K562 (cell line): ENCODE measurements around the gene TNFAIP3. TPM values are rescaled to one million over a fixed set of nuclear protein-coding genes. Genes with fewer than 3 reads are reported as not detected.

Experiments used
- ARID1B ChIP-seq: fragments of 450-650 bp; IDR thresholded peaks from 2 replicates; pipeline ENCODE4 v1.6.1; 2016; ENCODE audit warnings: antibody characterized with exemption, mild to moderate bottlenecking, inconsistent platforms
- BACH1 ChIP-seq: fragments of 200-800 bp; sonication (Bioruptor generic); IDR thresholded peaks from 2 replicates; pipeline ENCODE4 v1.6.1; 2016; ENCODE audit warnings: missing genetic modification characterization, missing compliant biosample characterization
- CBFA2T3 ChIP-seq: fragments of 450-650 bp; IDR thresholded peaks from 2 replicates; pipeline ENCODE4 v1.6.1; 2017
- CEBPG ChIP-seq, 3 experiments: fragments of 200-800 bp in 1 of 3; sonication (Bioruptor generic) in 1 of 3; sonication (generic) in 1 of 3; formaldehyde crosslinking in 1 of 3; IDR thresholded peaks in 2 of 3; conservative IDR thresholded peaks in 1 of 3; 2 replicates each; pipeline versions ENCODE4 v1.6.1 to v1.8.0; 2016 to 2022; ENCODE audit warnings: missing compliant biosample characterization in 2 of 3, missing genetic modification characterization in 2 of 3, mild to moderate bottlenecking in 1 of 3, missing genetic modification reagents in 1 of 3
- IRF2 ChIP-seq: sonication (generic); formaldehyde crosslinking; IDR thresholded peaks from 2 replicates; pipeline ENCODE4 v1.8.1; 2022; ENCODE audit warnings: mild to moderate bottlenecking, missing genetic modification reagents
- JUND ChIP-seq, 2 experiments: IDR thresholded peaks; 2 replicates in 1 of 2; 3 replicates in 1 of 2; pipeline ENCODE4 v1.6.1; 2011; ENCODE audit warnings: borderline replicate concordance in 2 of 2, low read depth in 2 of 2, low read length in 2 of 2, improper control_type of control experiment in 1 of 2, missing biosample characterization in 1 of 2, missing genetic modification characterization in 1 of 2, missing genetic modification reagents in 1 of 2
- NBN ChIP-seq: fragments of 450-650 bp; IDR thresholded peaks from 2 replicates; pipeline ENCODE4 v1.6.1; 2016; ENCODE audit warnings: low read depth, mild to moderate bottlenecking
- NFE2 ChIP-seq: IDR thresholded peaks from 2 replicates; pipeline ENCODE4 v1.6.1; 2014; ENCODE audit warnings: antibody characterized with exemption, low read depth
- PHB2 ChIP-seq: fragments of 450-650 bp; IDR thresholded peaks from 2 replicates; pipeline ENCODE4 v1.6.1; 2017; ENCODE audit warnings: low read depth
- SETDB1 ChIP-seq: IDR thresholded peaks from one replicate; pipeline ENCODE4 v1.6.1; 2012; ENCODE audit warnings: low read length, control low read depth, inconsistent platforms
- SLC30A9 ChIP-seq: fragments of 250-450 bp; sonication (Bioruptor Pico); IDR thresholded peaks from 2 replicates; pipeline ENCODE4 v1.8.0; 2022; ENCODE audit warnings: mild to moderate bottlenecking, moderate library complexity
- TEAD4 ChIP-seq, 2 experiments: sonication (generic) in 1 of 2; formaldehyde crosslinking in 1 of 2; IDR thresholded peaks; 2 replicates each; pipeline versions ENCODE4 v1.6.1 to v1.8.0; 2012 to 2022; ENCODE audit warnings: borderline replicate concordance in 1 of 2, inconsistent platforms in 1 of 2, low read length in 1 of 2, mild to moderate bottlenecking in 1 of 2, missing genetic modification reagents in 1 of 2
- ZMIZ1 ChIP-seq, 2 experiments: fragments of 150-350 bp in 1 of 2; IDR thresholded peaks; 2 replicates each; pipeline ENCODE4 v1.6.1; 2012 to 2016; ENCODE audit warnings: low read depth in 2 of 2, low read length in 2 of 2, mild to moderate bottlenecking in 1 of 2, moderate library complexity in 1 of 2
- polyA plus RNA-seq, 8 experiments: library from polyadenylated mRNA; depleted of rRNA in 4 of 8; stranded (reverse) in 5 of 8; unstranded in 3 of 8; fragments of >200 nt; fragmentation: Nextera tagmentation in 2 of 8; fragmentation: Illumina TruSeq in 1 of 8; extraction: Ambion mirVana in 2 of 8; extraction: Trizol in 1 of 8; gene quantifications; 2 replicates each; pipeline versions ENCODE4 v1.2.1 to v1.2.3, GENCODE V29; 2011 to 2014; ENCODE audit warnings: inconsistent platforms in 1 of 8, missing spikeins in 1 of 8
- total RNA-seq, 7 experiments: library from RNA; depleted of rRNA in 6 of 7; stranded (reverse); fragments of >200 nt in 6 of 7; fragmentation: Illumina TruSeq in 2 of 7; extraction: Trizol in 2 of 7; gene quantifications; 2 replicates each; pipeline versions ENCODE4 v1.2.1 to v1.2.3, GENCODE V29; 2011 to 2021; ENCODE audit warnings: low replicate concordance in 1 of 7
- TF ChIP-seq, protein P1 (sequence below): fragments of 250-450 bp; sonication (Bioruptor Pico); IDR thresholded peaks from 2 replicates; pipeline ENCODE4 v1.5.0; 2021
- TF ChIP-seq, protein P2 (sequence below), 2 experiments: fragments of 200-800 bp in 1 of 2; sonication (Bioruptor generic) in 1 of 2; sonication (generic) in 1 of 2; formaldehyde crosslinking in 1 of 2; IDR thresholded peaks in 1 of 2; conservative IDR thresholded peaks in 1 of 2; 2 replicates each; pipeline versions ENCODE4 v1.5.0 to v1.6.1; 2016 to 2020; ENCODE audit warnings: missing compliant biosample characterization in 1 of 2, missing genetic modification characterization in 1 of 2, missing genetic modification reagents in 1 of 2
- TF ChIP-seq, protein P3 (sequence below), 3 experiments: fragments of 200-800 bp in 1 of 3; fragments of 250-450 bp in 1 of 3; fragments of 450-650 bp in 1 of 3; sonication (Bioruptor Pico) in 1 of 3; sonication (Bioruptor generic) in 1 of 3; formaldehyde crosslinking in 1 of 3; IDR thresholded peaks; 2 replicates each; pipeline versions ENCODE4 v1.6.1 to v1.8.0; 2016 to 2022; ENCODE audit warnings: mild to moderate bottlenecking in 2 of 3, missing genetic modification characterization in 2 of 3, missing compliant biosample characterization in 1 of 3, moderate library complexity in 1 of 3

The TNFAIP3 gene
- total and polyA plus RNA-seq, 9 of the 15 experiments (the other 6 are each of a cell fraction or from before 2014, with no cell fraction given): 0.79 to 17.0 (median 6.4) TPM

GRCh38 chr6:137906020-137906472, 39.0 kb downstream of the TNFAIP3 start (continued):
- TF ChIP-seq SLC30A9 (no peak), CEBPG (CRISPR knock-in tag; IDR thresholded peaks at IDR 0.05) (no peak), CEBPG (tag; conservative IDR thresholded peaks at IDR 0.05 in 1 of 2, IDR thresholded peaks at IDR 0.05 in 1 of 2) (no peak), BACH1 (tag) (peak; percentile 97), ARID1B (peak; percentile 72), NFE2 (peak; percentile 97), CBFA2T3 (0 out of 2 replicates have a peak, but pooled peaks have one; percentile 39), SETDB1 (no peak), ZMIZ1 (IDR thresholded peaks at IDR 0.05; ENCODE audit: low read depth in 2 of 2, low read length in 2 of 2) (no peak; a peak in 1 of 4 replicates), TEAD4 (IDR thresholded peaks at IDR 0.05; ENCODE audit: low read length) (peak; percentile 66), TEAD4 (CRISPR knock-in tag; IDR thresholded peaks at IDR 0.05; ENCODE audit: borderline replicate concordance) (no peak), PHB2 (no peak), NBN (peak; percentile 96), IRF2 (CRISPR knock-in tag) (no peak), JUND (IDR thresholded peaks at IDR 0.05; ENCODE audit: borderline replicate concordance, low read depth, low read length) (no peak), JUND (tag; IDR thresholded peaks at IDR 0.05; ENCODE audit: borderline replicate concordance, low read depth, low read length) (peak; percentile 55; the same call in 1 of the 3 replicates)
- TF ChIP-seq, protein P1, sequence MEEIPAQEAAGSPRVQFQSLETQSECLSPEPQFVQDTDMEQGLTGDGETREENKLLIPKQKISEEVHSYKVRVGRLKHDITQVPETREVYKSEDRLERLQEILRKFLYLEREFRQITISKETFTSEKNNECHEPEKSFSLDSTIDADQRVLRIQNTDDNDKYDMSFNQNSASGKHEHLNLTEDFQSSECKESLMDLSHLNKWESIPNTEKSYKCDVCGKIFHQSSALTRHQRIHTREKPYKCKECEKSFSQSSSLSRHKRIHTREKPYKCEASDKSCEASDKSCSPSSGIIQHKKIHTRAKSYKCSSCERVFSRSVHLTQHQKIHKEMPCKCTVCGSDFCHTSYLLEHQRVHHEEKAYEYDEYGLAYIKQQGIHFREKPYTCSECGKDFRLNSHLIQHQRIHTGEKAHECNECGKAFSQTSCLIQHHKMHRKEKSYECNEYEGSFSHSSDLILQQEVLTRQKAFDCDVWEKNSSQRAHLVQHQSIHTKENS (CRISPR knock-in tag): no peak
- TF ChIP-seq, protein P2, sequence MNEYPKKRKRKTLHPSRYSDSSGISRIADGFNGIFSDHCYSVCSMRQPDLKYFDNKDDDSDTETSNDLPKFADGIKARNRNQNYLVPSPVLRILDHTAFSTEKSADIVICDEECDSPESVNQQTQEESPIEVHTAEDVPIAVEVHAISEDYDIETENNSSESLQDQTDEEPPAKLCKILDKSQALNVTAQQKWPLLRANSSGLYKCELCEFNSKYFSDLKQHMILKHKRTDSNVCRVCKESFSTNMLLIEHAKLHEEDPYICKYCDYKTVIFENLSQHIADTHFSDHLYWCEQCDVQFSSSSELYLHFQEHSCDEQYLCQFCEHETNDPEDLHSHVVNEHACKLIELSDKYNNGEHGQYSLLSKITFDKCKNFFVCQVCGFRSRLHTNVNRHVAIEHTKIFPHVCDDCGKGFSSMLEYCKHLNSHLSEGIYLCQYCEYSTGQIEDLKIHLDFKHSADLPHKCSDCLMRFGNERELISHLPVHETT (CRISPR knock-in tag; conservative IDR thresholded peaks at IDR 0.05 in 1 of 2, IDR thresholded peaks at IDR 0.05 in 1 of 2): peak in 1 of 2 experiments; percentile 23; a peak in 1 of 4 replicates
- TF ChIP-seq, protein P3, sequence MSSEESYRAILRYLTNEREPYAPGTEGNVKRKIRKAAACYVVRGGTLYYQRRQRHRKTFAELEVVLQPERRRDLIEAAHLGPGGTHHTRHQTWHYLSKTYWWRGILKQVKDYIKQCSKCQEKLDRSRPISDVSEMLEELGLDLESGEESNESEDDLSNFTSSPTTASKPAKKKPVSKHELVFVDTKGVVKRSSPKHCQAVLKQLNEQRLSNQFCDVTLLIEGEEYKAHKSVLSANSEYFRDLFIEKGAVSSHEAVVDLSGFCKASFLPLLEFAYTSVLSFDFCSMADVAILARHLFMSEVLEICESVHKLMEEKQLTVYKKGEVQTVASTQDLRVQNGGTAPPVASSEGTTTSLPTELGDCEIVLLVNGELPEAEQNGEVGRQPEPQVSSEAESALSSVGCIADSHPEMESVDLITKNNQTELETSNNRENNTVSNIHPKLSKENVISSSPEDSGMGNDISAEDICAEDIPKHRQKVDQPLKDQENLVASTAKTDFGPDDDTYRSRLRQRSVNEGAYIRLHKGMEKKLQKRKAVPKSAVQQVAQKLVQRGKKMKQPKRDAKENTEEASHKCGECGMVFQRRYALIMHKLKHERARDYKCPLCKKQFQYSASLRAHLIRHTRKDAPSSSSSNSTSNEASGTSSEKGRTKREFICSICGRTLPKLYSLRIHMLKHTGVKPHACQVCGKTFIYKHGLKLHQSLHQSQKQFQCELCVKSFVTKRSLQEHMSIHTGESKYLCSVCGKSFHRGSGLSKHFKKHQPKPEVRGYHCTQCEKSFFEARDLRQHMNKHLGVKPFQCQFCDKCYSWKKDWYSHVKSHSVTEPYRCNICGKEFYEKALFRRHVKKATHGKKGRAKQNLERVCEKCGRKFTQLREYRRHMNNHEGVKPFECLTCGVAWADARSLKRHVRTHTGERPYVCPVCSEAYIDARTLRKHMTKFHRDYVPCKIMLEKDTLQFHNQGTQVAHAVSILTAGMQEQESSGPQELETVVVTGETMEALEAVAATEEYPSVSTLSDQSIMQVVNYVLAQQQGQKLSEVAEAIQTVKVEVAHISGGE (CRISPR knock-in tag; IDR thresholded peaks at IDR 0.05): no peak
